ENCODE data around the gene PCYOX1L. TPM values are rescaled to one million over a fixed set of nuclear protein-coding genes. Genes with fewer than 3 reads are reported as not detected.

The PCYOX1L gene
- total RNA-seq, 1 experiment from 2014 or later, result 15.3 TPM

- Mint-ChIP-seq H3K9me3 (no peaks in the 10 kb centered on the region), H3K4me1 (peaks cover 18% of the 10 kb centered on the region in 2 experiments), H3K27ac (peak overlapping the region in 1 of 3 experiments; percentile 70; a peak in 1 of 7 replicates), H3K27me3 (ENCODE audit: low read depth) (peaks cover 4% of the 10 kb centered on the region; the same call in 1 of the 2 replicates), H3K4me3 (peak overlapping the region; percentile 93 to 97), H3K36me3 (ENCODE audit: insufficient read depth in 1 of 3, low read depth in 3 of 3) (peaks cover 6 to 27% (median 14%) of the 10 kb centered on the region in 3 experiments; a peak in 6 of 7 replicates)
- Histone ChIP-seq H4K91ac (ENCODE audit: insufficient read length, low read depth, low read length) (no peak overlapping the region), H3K18ac (ENCODE audit: insufficient read length, low read depth, low read length) (no peak overlapping the region), H2BK120ac (ENCODE audit: low read depth, low read length, poor library complexity, severe bottlenecking) (no peak overlapping the region), H3K79me2 (ENCODE audit: insufficient read depth, low read length) (no peaks in the 10 kb centered on the region), H4K5ac (ENCODE audit: insufficient read length, low read depth, low read length) (no peak overlapping the region), H3K4me2 (ENCODE audit: insufficient read depth, insufficient read length, low read length) (peak overlapping the region; percentile 75), H2BK20ac (ENCODE audit: low read depth, low read length, poor library complexity, severe bottlenecking) (no peak overlapping the region), H3K14ac (ENCODE audit: insufficient read depth, low read length) (no peak overlapping the region), H3K23ac (ENCODE audit: insufficient read length, low read depth, low read length) (no peak overlapping the region), H3K56ac (ENCODE audit: insufficient read length, low read depth, low read length) (no peak overlapping the region), H2AK5ac (ENCODE audit: insufficient read length, low read length) (no peak overlapping the region), H3K79me1 (ENCODE audit: insufficient read depth, low read depth, low read length, poor library complexity, severe bottlenecking) (no peaks in the 10 kb centered on the region), H3K9me3 (ENCODE audit: control insufficient read depth, low read depth, low read length) (no peaks in the 10 kb centered on the region), H4K20me1 (ENCODE audit: control insufficient read depth, insufficient read depth, insufficient read length) (no peaks in the 10 kb centered on the region), H3K4me1 (ENCODE audit: insufficient read depth, low read length) (no peaks in the 10 kb centered on the region; the same call in 1 of the 2 replicates), H2AFZ (ENCODE audit: low read length) (no peak overlapping the region), H4K8ac (replicated peaks; ENCODE audit: insufficient read length, low read depth, low read length) (no peak overlapping the region), H3K27me3 (ENCODE audit: insufficient read depth, low read length) (no peaks in the 10 kb centered on the region), H2BK15ac (ENCODE audit: low read depth, low read length) (no peak overlapping the region), H3K27ac (ENCODE audit: insufficient read length, low read depth, low read length) (no peak overlapping the region), H3K4ac (ENCODE audit: low read depth, low read length) (no peak overlapping the region), H2BK5ac (ENCODE audit: insufficient read length, low read length) (no peak overlapping the region), H2BK12ac (ENCODE audit: insufficient read length, low read depth, low read length) (no peak overlapping the region), H3T11ph (ENCODE audit: low read length) (no peak overlapping the region), H3K9ac (ENCODE audit: extremely low read depth, insufficient read length, low read length) (peak overlapping the region; percentile 16), H3K23me2 (ENCODE audit: insufficient read length, low read depth, low read length, poor library complexity, severe bottlenecking) (peaks cover 4% of the 10 kb centered on the region)
- DNase-seq, result no peak
- whole genome bisulfite sequencing (ENCODE audit: extremely low coverage, insufficient read length, low lambda C conversion rate), result no CpG with 5 or more reads among the region's 18 CpGs
- no peak for TF ChIP-seq CTCF (conservative IDR thresholded peaks at IDR 0.05)
These were observed 427 bp downstream of the PCYOX1L start for GRCh38 chr5:149358294-149358651.

All from H9 (cell line).